ENCODE results near the gene ERCC3.
"Not testable (repeated sequence)": the region's sequence is repeated elsewhere in the genome, so short reads cannot be mapped to it uniquely, and the experiment has no call there.

Gene ERCC3

GRCh38 chr2:127235082-127235702, 58.8 kb downstream of the ERCC3 start:
- no peak for TF ChIP-seq CTCF (conservative IDR thresholded peaks at IDR 0.05)
- no peak overlapping the region for H3K27ac ChIP-seq

- no peak overlapping the region for H3K27ac ChIP-seq
- TF ChIP-seq CTCF (conservative IDR thresholded peaks at IDR 0.05) = no peak
Observed at GRCh38 chr2:127233710-127234109, 60.2 kb downstream of the ERCC3 start.

- H3K27ac ChIP-seq = no peak overlapping the region
- no peak for TF ChIP-seq CTCF (conservative IDR thresholded peaks at IDR 0.05)
Observed at GRCh38 chr2:127231130-127231865, 62.6 kb downstream of the ERCC3 start.

- no peak for TF ChIP-seq CTCF (conservative IDR thresholded peaks at IDR 0.05)
- H3K27ac ChIP-seq = no peak overlapping the region
Observed at GRCh38 chr2:127229555-127229954, 64.4 kb downstream of the ERCC3 start.

- H3K27ac ChIP-seq = no peak overlapping the region
Observed at GRCh38 chr2:127228102-127228501, 65.8 kb downstream of the ERCC3 start.

GRCh38 chr2:127227264-127227660, 66.7 kb downstream of the ERCC3 start:
- not testable (repeated sequence) for H3K27ac ChIP-seq

More at GRCh38 chr2:127228102-127228501, 65.8 kb downstream of the ERCC3 start:
- no peak for TF ChIP-seq CTCF (conservative IDR thresholded peaks at IDR 0.05)

GRCh38 chr2:127226520-127227263, 67.3 kb downstream of the ERCC3 start:
- TF ChIP-seq CTCF (conservative IDR thresholded peaks at IDR 0.05) = no peak
- H3K27ac ChIP-seq = no peak overlapping the region

All from VCaP (cell line).